Measurements from ENCODE around the gene EXOC4.

The EXOC4 gene

DNA sequence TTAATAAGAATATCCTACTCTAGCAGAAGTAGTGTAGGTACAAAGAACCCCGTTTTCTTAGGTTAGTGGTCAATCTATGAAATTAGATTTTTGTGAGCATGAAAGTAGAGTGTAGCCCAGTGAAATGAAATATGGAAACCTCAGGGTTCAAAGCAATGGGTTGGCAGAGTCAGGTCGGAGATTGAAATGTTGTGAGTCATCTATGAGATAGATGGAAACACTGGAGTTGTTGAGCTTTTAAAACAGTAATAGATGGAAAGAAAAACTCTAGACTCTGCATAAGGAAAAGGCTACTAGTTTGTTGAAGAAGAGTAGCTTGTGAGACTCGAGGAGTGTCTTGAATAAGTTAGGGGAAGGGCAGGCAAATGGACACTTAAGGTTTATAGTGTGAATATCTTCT is 251.9 kb downstream of the EXOC4 start:
- no peak for DNase-seq

DNA sequence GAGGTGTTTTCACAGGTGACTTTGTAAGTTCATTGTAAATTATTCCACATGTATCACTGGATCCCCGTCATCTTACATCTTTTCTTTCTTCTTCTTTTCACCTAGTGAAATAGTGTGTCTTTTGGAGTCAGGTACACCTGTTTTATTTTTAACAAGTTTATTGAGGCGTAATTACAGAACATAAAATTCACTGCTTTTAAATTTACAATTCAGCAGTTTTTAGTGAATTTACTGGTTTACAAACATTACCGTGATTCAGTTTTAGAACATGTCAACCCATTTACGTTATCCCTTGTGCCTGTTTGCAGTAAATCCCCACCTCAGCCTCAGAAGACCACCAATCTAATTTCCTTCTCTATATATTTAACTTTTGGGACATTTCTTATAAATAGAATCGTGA is 256.9 kb downstream of the EXOC4 start:
- no peak for DNase-seq

DNA sequence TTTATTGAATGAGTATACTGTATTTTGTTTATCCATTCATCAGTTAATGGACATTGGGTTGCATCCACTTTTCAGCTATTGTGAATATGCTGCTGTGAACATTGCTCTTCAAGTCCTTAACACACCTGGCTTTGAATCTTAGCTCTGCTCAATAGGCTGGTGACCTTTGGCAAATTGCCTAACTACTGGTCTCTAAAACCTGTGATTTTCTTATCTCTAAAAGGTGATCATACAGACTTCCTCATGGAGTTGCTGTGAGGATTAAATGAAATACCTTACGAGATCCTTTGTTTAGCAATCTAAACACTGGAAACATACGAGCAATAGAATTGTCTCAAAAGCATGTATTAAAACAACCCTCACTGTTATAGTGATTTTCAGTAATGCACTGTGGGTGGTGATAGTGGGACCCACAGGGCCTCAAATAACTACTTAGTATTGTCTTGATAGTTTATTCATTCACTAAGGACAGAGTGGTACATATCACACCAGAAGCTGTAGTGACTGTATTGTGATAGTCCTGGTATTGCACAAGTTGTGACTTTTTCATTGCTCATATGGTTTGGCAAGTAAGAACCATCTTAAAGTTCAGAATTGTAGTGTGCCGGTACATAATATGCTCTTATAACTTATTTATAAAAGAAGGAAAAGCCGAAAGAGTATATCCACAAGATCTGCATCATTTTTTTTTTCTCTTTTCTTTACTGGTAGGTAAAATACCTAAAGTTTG is 257.6 kb downstream of the EXOC4 start:
- no peak for DNase-seq

DNA sequence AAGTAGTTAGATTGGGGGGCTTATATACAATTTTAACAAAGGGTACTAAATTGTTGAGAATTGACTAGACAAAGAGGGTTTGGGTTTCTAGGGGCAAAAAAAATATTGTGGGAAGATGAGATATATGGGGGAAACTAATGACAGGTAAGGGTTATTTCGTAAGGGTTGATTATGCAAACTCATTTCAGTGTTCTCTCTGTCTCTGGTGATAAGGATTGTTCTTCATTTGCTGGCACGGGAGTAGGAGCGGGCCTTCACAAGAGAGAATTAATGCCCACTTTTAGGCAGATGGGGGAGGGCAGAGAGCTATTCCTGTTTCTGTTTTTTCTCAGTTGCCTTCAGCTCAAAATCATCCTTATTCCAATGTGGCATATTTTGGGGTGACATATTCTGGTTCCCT is 258.4 kb downstream of the EXOC4 start:
- no peak for DNase-seq

DNA sequence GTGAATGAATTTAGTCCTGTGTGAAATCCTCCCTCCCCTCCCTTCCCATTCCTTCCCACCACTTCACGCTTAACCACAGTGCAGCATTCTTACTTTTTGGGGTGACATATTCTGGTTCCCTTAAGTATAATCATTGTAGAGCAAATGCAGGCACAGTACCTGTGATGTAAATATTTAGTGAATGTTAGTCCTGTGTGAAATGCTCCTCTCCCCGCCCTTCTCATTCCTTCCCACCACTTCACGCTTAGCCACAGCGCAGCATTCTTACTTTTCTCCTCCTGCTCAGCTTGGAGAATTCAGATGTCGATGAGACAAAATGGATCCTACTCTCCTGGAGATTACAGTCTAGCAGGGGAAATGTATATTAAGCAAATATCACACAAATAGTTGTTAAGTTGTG is 258.8 kb downstream of the EXOC4 start:
- DNase-seq: no peak

DNA sequence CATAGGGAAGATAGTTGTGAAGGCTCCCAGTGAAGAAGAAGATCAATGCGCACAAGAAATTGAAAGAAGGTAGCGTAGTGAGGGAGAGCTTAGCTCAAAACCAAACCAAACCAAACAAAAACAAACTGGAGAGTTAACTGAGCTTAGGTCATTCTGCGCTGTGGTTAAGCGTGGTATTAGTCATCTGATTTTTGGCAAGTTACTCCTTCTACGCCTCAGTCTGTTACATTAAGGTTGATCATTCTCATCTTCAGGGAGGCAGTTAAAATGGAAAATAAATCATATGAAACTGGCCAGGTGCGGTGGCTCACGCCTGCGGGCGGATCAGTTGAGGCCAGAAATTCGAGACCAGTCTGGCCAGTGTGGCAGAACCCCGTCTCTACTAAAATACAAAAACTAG is 259.7 kb downstream of the EXOC4 start:
- no peak for DNase-seq

DNA sequence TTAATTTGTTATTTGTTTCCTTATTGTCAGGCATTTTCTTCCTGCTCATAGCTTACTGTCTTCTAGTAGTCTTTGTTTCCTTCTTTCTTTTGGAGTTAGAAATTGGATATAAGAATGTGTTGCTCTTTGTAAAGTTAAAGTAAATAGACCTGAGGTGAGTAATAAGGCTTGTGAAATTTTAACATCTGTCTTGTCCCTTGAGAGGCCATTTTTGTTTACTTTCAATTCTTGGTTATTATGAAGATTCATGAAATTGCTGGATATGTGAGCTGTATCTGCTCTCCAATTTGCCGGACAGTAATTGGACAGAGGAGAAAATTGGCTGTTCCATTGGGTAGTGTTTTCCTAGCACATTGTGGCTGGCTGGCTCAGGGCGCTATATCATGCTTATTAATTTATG is 260.7 kb downstream of the EXOC4 start:
- no peak for DNase-seq

DNA sequence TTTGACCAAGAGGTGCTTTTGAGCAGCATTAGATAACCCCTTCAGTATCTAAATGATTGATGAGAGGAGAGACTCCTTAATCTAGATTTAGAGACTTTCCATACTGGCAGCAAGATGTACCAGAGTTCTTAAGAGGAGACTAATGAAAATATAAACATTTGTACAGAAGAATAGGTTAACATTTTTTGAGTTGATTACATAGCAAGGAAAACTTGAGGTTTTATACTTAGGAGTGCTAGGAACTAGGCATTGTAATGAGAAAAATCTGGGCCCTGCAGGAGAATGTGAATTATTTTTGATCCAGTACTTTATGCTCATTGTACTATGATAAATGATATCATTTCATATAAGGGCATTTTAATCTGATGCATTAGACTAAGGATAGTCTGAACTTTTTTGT is 261.7 kb downstream of the EXOC4 start:
- DNase-seq: no peak

DNA sequence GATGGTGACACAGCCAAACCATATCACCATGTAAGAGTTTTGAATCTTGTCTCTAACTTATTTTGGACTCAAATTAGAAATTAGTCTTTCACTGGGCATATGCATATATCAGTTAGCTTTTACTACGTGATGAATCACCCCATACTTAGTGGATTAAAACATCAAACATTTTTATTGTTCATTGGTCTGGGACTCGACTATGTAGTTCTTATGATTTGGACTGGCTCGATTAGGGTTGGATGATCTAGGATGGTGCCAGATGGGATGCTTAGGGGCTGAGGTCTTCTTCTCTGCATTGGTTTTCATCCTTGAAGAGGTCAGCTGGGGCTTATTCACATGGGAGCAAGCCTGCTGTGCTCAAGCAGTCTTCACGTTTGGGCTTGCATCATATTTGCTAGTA is 264.9 kb downstream of the EXOC4 start:
- no peak for DNase-seq

DNA sequence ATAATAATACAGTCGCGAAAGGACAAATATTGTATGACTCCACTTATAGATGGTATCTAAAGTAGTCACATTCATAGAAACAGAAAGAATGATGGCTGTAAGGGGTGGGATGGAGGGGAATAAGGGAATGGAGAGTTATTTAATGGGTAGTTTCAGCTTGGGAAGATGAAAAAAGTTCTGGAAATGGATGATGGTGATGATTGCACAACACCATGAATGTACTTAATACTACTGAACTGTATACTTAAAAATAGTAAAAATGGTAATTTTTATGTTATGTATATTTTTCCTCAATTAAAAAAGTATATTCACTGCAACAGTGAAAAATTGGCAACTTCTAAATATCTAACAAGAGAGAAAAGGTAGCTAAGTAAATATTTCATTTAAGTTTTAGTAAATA is 265.8 kb downstream of the EXOC4 start:
- no peak for DNase-seq

DNA sequence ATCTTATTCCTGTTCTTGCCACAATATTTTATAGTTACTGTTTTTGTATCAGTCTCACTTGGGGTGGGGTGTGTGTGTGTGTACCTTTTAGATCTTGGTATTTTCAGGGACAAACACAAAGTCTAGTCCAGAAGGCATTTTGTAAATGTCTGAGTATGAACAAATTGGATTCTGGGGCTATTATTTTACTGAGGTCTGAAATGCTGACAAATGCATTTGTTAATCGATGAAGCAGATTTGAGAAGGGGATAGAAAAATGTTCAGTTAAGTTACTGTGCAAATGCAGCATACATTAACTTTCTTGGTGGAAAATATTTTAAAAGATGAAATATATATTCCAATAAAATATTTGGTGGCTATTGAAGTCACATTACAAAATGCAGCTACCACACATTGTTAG is 267.4 kb downstream of the EXOC4 start:
- no peak for DNase-seq

DNA sequence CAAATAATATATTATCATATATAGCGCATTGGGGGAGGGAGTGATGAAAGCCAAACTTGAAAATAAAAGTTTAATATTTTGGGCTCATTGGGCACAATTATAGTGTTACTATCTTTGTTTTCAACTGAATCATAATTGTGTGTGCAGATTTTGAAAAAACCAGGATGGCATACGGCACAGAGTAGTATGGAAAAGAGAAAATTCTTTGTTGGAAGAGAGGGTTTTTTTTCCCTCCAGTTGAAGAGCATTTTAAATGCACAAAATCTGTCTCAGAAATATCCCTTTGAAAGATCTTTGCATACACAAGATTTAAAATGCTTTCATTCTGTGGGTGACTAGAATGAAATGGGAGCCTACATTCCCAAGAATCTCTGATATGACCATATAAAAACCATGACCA is 269.6 kb downstream of the EXOC4 start:
- DNase-seq: no peak

DNA sequence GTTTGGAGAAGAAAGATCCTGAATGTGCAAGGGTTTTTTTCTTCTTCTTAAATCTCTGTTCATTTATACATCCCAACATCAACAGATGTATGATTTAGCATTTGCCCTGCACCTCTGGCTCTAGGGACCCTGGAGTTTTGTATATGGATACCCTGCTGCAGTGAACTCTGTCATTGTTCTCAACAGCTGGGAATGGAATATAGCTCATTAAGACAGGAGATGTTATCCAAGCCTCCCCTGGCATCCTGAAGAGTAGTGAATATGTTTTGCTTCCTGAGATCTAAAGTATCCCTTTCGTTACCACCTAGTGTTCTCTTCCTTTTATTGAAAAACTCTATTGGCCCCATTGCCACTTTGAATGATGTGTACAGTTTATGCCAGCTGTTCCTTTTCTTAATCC is 275.9 kb downstream of the EXOC4 start:
- DNase-seq: no peak

DNA sequence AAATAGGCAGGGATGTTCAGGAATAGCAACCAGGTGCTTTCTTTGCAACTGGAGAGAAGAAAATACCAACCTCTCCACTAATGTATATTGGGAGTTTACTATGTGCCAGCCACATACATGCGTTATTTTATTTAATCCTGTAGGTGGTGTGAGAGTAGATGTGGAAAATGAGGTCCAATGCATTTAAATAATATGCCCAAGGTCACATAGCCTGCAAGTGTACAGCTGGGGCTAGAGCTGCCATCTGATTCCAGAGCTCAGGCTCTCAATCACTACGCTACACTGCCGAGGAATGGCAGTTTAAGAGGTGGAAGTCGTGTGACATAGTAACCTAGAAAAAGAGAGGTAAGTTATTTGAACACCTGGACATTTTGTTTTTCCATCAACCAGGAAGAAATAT is 277.0 kb downstream of the EXOC4 start:
- DNase-seq: no peak

DNA sequence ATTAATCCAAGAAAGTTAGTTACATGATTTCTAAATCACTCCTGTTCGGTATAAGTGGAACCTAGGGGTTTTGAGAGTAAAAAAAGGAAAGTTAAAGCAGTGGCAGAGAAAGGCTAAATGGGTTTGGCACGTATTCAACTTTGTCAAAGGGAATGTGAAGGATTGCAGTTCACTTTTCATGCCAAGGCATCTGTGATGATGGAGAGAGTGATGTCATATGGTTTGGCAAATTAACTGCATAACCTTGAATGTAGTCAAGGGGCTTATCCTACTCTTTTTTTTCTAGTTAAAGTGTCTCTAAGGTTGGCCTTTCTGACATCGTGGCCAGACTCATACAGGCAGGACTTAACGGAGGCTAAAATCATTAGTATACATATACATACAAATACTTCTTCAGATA is 277.8 kb downstream of the EXOC4 start:
- DNase-seq: no peak

DNA sequence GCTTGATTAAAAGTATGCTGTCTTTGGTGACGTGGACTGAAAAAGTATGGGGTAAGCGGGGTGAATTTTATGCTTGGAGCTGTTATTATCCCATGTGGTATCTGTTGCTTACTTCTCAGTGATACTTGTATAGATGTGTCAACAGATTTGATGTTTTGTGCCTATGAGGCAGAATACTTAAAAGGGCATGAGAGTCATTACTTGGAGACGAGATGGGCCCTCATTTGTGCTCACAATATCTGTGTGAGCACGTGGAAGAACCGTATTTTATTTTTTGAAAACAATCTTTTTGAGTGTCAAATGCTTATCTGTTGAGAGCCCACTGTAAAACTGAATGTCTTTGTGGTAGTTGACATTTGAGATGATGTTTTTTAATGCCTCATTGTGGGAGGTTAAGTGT is 281.9 kb downstream of the EXOC4 start:
- no peak for DNase-seq

DNA sequence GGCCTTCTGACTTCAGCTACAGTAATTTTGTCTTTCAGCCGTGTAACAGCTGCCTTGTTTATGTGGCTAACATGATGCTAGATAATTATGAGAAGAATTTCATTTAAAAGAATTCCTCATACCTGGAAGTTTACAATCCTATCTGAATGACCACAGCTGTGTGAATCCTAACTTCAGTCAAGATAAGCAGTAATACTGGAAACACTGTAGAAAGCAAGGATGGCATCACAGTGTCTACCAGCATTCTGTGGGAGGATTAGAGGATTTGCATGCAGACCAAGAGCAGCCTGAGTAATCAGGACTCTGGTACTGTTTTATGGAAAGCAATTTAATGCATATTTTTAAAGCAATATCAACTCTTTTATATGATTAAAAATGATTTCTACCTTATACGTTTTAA is 282.4 kb downstream of the EXOC4 start:
- DNase-seq: no peak

DNA sequence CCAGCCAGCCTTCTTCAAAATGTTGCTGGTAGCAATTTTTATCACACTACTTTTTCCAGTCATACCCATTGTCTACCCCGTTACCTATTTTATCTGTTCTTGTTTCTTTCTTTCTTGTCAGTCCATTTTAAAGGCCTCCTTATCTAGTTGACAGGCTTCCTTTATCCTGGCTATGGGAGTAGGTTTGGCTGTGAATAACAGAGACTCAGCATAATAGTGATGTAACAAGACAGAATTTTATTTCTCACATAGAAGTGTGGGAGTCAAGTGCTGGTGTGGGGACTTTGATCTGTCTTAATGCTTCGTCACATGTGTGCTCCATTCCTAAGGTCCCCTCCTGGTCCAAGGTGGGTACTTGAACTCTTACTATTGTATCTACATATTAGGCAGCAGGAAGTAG is 283.6 kb downstream of the EXOC4 start:
- no peak for DNase-seq

DNA sequence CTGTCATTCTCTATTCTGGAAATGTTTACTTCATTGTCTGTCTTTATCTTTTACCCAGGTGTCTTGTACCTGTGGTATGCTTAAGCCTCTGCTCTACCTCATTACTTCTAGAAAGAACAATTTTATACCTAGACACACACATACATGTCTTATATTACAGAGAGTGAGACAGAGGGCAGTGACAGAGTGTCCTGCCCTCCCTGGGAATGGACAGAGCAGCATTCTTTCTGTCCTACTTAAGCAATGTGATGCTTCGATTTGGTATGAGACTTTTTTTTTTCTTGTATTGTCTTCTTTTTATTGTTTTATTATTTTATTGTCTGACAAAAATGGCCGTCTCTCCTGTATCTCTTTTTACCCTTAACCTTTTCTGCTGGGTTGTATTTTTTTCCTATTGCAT is 286.1 kb downstream of the EXOC4 start:
- no peak for DNase-seq

DNA sequence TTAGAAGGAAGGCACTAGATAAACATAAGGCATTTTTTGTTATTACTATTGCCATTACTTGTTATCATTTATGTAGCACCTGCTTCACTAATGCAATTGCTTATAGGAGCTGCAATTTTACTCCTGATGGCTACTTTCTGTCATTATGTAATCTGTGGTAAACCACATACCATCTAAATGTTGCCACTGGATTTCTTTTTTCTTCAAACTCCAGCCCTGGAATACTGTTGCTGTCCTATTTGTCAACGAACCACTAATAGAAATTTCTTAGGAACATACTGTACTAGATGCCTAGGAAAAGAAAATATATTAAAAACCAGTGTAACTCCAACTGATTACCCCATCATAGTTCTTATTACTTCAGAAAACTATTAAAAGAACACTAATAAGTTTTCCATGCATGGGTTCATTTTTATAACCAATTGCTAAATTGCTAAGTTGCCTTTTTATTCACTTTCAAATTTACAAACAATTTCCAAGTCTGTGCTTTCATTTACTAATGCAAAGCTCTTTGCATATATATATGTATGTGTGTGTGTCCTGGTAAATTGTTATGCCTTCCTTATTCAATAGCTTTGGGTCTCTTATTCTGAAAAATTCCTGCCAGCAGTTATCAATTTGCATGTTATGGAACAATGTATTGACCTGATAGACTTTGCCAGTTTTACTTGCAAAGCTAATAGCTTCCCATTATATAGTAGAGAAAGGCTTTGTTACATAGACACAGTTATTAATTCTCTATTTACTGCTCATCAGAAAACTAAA is 287.4 kb downstream of the EXOC4 start:
- no peak for DNase-seq

DNA sequence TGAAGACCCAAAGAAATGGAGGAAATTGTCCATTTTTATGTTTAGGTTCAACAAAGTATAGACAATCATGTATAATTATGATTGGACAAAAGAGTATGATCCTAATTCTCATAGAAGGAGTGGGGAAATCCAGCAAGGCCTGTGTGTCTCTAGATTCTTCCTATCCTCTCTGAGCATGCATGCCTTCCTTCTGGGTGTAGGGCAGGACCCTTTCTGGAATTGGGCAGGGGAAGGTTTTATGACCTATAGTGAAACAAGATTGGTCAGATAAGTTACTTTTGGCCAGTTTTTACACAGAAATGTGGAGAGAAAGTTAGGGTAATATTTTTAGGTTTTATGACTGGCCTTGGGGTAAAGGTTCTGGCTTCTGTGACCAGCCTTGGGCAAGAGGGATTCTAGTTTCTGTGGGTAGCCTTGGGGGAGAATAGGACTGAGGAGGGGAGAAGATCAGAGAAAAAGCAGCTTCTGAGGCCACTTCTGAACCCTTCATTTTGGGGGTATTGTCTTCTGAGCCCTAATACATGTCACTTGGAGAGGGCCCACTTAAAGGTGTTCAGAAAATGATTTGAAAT is 289.4 kb downstream of the EXOC4 start:
- DNase-seq: no peak

DNA sequence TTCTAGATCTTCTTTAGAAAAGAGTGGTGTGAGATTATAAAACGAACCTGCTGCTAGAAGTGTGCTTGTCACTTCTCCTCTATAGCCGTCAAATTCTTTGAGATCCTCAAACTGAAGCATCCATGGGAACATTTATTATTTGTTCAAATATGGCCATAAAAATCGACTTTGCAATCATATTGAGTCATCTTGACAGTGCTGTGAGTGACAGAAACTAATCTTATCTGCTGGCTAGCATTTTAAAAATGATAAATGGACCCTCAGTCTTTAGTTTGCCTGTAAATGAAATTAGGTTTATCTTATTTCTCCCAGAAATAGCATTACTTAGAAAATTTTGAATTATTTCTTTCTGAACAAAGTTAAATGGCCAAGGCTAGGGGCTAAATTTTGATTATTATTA is 290.8 kb downstream of the EXOC4 start:
- no peak for DNase-seq

DNA sequence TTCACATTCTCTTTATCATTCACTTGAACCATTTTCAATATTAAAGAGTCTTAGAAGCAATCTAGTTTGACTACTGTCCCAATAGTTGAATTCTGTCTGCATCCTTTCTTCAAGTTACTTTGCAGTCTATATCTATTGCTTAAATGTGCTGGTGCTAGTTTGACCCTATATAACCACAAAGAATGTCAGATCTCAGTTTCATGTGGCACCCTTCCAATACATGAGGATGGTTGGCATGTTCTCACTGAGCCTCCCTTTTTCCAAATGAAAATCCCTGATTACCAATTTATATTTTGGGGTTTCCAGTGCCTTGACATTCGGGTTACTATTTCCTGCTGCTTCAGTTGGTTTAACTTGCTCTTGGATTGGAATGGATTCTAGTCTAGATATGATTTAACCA is 292.7 kb downstream of the EXOC4 start:
- no peak for DNase-seq

DNA sequence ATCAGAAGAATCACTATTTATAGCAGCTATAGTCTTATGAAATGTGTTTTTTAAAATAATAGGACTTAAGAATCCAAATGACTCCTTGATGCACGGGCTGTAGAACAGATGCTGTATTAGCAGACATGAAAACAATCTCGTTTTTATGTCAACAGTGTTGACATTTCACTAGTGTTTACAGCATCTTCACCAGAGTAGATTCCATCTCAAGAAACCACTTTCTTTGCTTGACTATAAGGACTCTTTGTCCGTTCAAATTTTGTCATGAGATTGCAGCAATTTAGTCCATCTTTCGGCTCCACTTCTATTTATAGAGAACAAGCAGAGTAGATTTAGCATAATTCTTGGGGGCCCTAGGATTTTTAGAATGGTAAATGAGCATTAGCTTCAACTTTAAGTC is 295.1 kb downstream of the EXOC4 start:
- DNase-seq: no peak

DNA sequence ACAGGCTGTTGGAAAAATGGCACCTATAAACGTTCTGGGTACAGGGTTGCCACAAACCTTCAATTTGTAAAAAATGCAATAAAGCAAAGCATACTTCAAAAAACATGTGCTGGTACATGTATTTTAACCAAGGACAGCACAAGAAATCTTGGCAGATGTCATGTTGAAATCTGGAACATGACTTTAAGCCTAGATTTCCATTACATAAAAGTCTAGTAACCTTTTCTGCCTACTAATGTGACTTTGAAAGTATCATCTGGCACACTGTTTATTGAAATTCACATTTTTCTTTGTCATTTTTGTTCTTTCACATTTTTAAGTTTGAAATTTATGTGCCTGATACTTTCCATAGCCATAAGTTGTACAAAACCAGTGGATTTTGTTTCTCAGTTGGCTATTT is 296.8 kb downstream of the EXOC4 start:
- DNase-seq: no peak
